Erythroblast (primary cell): ENCODE measurements around the gene LAMA4.

ENCODE experiments used
- GATA1 ChIP-seq: IDR thresholded peaks from 2 replicates; pipeline ENCODE4 v1.6.1; 2011; ENCODE audit warnings: low read depth, mild to moderate bottlenecking, control low read depth, low read length, moderate library complexity
- POLR2A ChIP-seq: IDR thresholded peaks from 2 replicates; pipeline ENCODE4 v1.6.1; 2011; ENCODE audit warnings: mild to moderate bottlenecking, low read length

DNA sequence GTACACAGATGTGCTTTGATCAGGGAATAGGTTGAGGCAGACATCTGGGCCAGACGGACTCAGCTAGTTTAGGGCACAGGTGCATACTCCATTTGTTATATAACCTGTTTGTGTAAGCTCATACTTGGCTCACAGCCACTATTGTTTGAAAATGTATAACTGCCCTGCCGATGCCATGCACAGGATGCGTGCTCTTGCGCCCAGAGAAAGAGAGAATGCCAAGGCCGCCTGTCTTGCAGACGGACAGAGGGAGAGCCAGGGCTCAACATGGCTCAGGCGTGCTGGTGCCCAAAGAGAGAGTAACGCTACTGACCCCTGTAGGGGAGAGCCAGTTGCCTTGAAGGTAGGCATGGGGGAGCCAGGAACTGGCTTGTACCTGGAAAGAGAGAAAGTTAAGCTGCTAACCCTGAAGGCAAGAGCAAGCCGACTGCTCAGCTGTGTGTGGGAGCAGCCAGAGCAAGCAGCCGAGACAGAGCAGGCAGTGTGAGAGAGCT is 109.2 kb downstream of the LAMA4 start:
- TF ChIP-seq POLR2A (no peak), GATA1 (no peak)
